WTC11 (cell line): ENCODE data around the gene SP3. TPM values are rescaled to one million over a fixed set of nuclear protein-coding genes. Genes with fewer than 3 reads are reported as not detected.

Experiments
- ATAC-seq: fragments of 200-7000 bp; cut with Tn5 transposase; 2 replicates; pipeline ENCODE4 v1.10.0; 2021; ENCODE audit warnings: mild to moderate bottlenecking, moderate library complexity
- CTCF ChIA-PET: fragments of 300-600 bp; sonication (Branson Sonifier 250); formaldehyde crosslinking; loops from one replicate; lab custom pipeline; 2021; ENCODE audit warnings: antibody characterized with exemption; lab: Charles Lee
- POLR2A ChIA-PET: fragments of 350-600 bp; sonication (Branson Sonifier 250); formaldehyde crosslinking; loops from one replicate; lab custom pipeline; 2021; ENCODE audit warnings: antibody characterized with exemption; lab: Charles Lee
- DNase-seq: peaks from one replicate; pipeline ENCODE4 v3.0.0; 2021; ENCODE audit warnings: low spot score
- H3K27ac Mint-ChIP-seq: 2 replicates; pipeline ENCODE4 v1.8.0; 2021; ENCODE audit warnings: mixed read lengths
- H3K27me3 Mint-ChIP-seq: 2 replicates; pipeline ENCODE4 v1.8.0; 2021; ENCODE audit warnings: low read depth, mild to moderate bottlenecking, moderate library complexity, mixed read lengths
- H3K36me3 Mint-ChIP-seq: 2 replicates; pipeline ENCODE4 v1.8.0; 2021; ENCODE audit warnings: mixed read lengths
- H3K4me1 Mint-ChIP-seq: 2 replicates; pipeline ENCODE4 v1.8.0; 2022; ENCODE audit warnings: mixed read lengths
- H3K4me3 Mint-ChIP-seq: 2 replicates; pipeline ENCODE4 v1.8.0; 2021; ENCODE audit warnings: mild to moderate bottlenecking, moderate library complexity, mixed read lengths
- H3K9me3 Mint-ChIP-seq: 2 replicates; pipeline ENCODE4 v1.8.0; 2021; ENCODE audit warnings: mixed read lengths
- AFF4 ChIP-seq: sonication (generic); formaldehyde crosslinking; IDR thresholded peaks from 2 replicates; pipeline ENCODE4 v1.8.1; 2023; ENCODE audit warnings: mild to moderate bottlenecking, missing genetic modification reagents, borderline replicate concordance
- ARID4B ChIP-seq: sonication (generic); formaldehyde crosslinking; IDR thresholded peaks from 2 replicates; pipeline ENCODE4 v1.8.0; 2023; ENCODE audit warnings: missing genetic modification reagents, mild to moderate bottlenecking, borderline replicate concordance
- ATF6 ChIP-seq: sonication (generic); formaldehyde crosslinking; IDR thresholded peaks from 2 replicates; pipeline ENCODE4 v1.8.1; 2023; ENCODE audit warnings: mild to moderate bottlenecking, missing genetic modification reagents
- CREB1 ChIP-seq: sonication (generic); formaldehyde crosslinking; IDR thresholded peaks from 2 replicates; pipeline ENCODE4 v1.8.0; 2023; ENCODE audit warnings: mild to moderate bottlenecking, missing genetic modification reagents
- CREM ChIP-seq: sonication (generic); formaldehyde crosslinking; IDR thresholded peaks from 2 replicates; pipeline ENCODE4 v1.8.1; 2022; ENCODE audit warnings: mild to moderate bottlenecking, missing genetic modification reagents, moderate library complexity
- E2F5 ChIP-seq: sonication (generic); formaldehyde crosslinking; IDR thresholded peaks from 2 replicates; pipeline ENCODE4 v1.8.1; 2022; ENCODE audit warnings: mild to moderate bottlenecking, moderate library complexity, missing genetic modification reagents
- EMX1 ChIP-seq: fragments of 250-450 bp; sonication (Bioruptor Pico); IDR thresholded peaks from 2 replicates; pipeline ENCODE4 v1.8.0; 2021; ENCODE audit warnings: mild to moderate bottlenecking
- ETV6 ChIP-seq: sonication (generic); formaldehyde crosslinking; IDR thresholded peaks from 2 replicates; pipeline ENCODE4 v1.8.1; 2022; ENCODE audit warnings: mild to moderate bottlenecking, missing genetic modification reagents
- FOXK1 ChIP-seq: sonication (generic); formaldehyde crosslinking; IDR thresholded peaks from 2 replicates; pipeline ENCODE4 v1.8.0; 2022; ENCODE audit warnings: mild to moderate bottlenecking, moderate library complexity, missing genetic modification reagents
- FOXP4 ChIP-seq: sonication (generic); formaldehyde crosslinking; IDR thresholded peaks from 2 replicates; pipeline ENCODE4 v1.8.0; 2022; ENCODE audit warnings: mild to moderate bottlenecking, missing genetic modification reagents
- GABPB1 ChIP-seq: sonication (generic); formaldehyde crosslinking; IDR thresholded peaks from 2 replicates; pipeline ENCODE4 v1.8.1; 2023; ENCODE audit warnings: mild to moderate bottlenecking, missing genetic modification reagents
- HMGA2 ChIP-seq: fragments of 250-450 bp; sonication (Bioruptor Pico); IDR thresholded peaks from 2 replicates; pipeline ENCODE4 v1.4.0; 2021; ENCODE audit warnings: mild to moderate bottlenecking, moderate library complexity
- JAZF1 ChIP-seq: fragments of 250-450 bp; sonication (Bioruptor Pico); IDR thresholded peaks from 2 replicates; pipeline ENCODE4 v1.9.0; 2021; ENCODE audit warnings: moderate library complexity, mild to moderate bottlenecking, inconsistent platforms
- KAT7 ChIP-seq: sonication (generic); formaldehyde crosslinking; IDR thresholded peaks from 2 replicates; pipeline ENCODE4 v1.8.1; 2023; ENCODE audit warnings: missing genetic modification reagents, mild to moderate bottlenecking, borderline replicate concordance
- NR3C1 ChIP-seq: sonication (generic); formaldehyde crosslinking; conservative IDR thresholded peaks from 2 replicates; pipeline ENCODE4 v1.8.1; 2023; ENCODE audit warnings: low read depth, mild to moderate bottlenecking, missing genetic modification reagents
- OVOL2 ChIP-seq: fragments of 250-450 bp; sonication (Bioruptor Pico); IDR thresholded peaks from 2 replicates; pipeline ENCODE4 v1.9.0; 2021; ENCODE audit warnings: mild to moderate bottlenecking, borderline replicate concordance
- SMAD4 ChIP-seq: sonication (generic); formaldehyde crosslinking; IDR thresholded peaks from 2 replicates; pipeline ENCODE4 v1.8.0; 2022; ENCODE audit warnings: mild to moderate bottlenecking, missing genetic modification reagents
- SP1 ChIP-seq: sonication (generic); formaldehyde crosslinking; conservative IDR thresholded peaks from 2 replicates; pipeline ENCODE4 v1.8.1; 2022; ENCODE audit warnings: missing genetic modification reagents
- TEAD1 ChIP-seq: sonication (generic); formaldehyde crosslinking; IDR thresholded peaks from 2 replicates; pipeline ENCODE4 v1.8.0; 2022; ENCODE audit warnings: mild to moderate bottlenecking, missing genetic modification reagents
- ZBTB21 ChIP-seq: sonication (generic); formaldehyde crosslinking; IDR thresholded peaks from 2 replicates; pipeline ENCODE4 v1.8.1; 2023; ENCODE audit warnings: mild to moderate bottlenecking, missing genetic modification reagents, borderline replicate concordance
- ZNF263 ChIP-seq: sonication (generic); formaldehyde crosslinking; IDR thresholded peaks from 2 replicates; pipeline ENCODE4 v1.8.1; 2022; ENCODE audit warnings: low read depth, mild to moderate bottlenecking, moderate library complexity, missing genetic modification reagents
- ZNF396 ChIP-seq: fragments of 250-450 bp; sonication (Bioruptor Pico); IDR thresholded peaks from 2 replicates; pipeline ENCODE4 v1.8.0; 2021; ENCODE audit warnings: mild to moderate bottlenecking, moderate library complexity, borderline replicate concordance
- ZNF416 ChIP-seq: fragments of 250-450 bp; sonication (Bioruptor Pico); IDR thresholded peaks from 2 replicates; pipeline ENCODE4 v1.9.0; 2021; ENCODE audit warnings: mild to moderate bottlenecking, inconsistent platforms
- ZNF423 ChIP-seq: fragments of 250-450 bp; sonication (Bioruptor Pico); IDR thresholded peaks from 2 replicates; pipeline ENCODE4 v2.1.2; 2022; ENCODE audit warnings: mild to moderate bottlenecking, moderate library complexity
- total RNA-seq: library from RNA; stranded (reverse); gene quantifications from 3 replicates; pipeline ENCODE4 v1.2.3, GENCODE V29; 2021

Gene SP3
- total RNA-seq, 1 experiment from 2014 or later: 88.5 TPM

GRCh38 chr2:173963817-173964564 is 1.2 kb downstream of the SP3 start:
- no peak overlapping the region for H3K27ac Mint-ChIP-seq
- peak overlapping the region; percentile 58 for H3K4me3 Mint-ChIP-seq
- CTCF ChIA-PET: interaction anchor here (0.6 to 1.4 kb wide), 3 partner anchors 61 to 390 kb away, joined by 3 to 6 read pairs (median 5); no protein-coding TSS in a partner anchor
- peaks cover 50% of the 10 kb centered on the region for H3K4me1 Mint-ChIP-seq
- H3K27me3 Mint-ChIP-seq: no peaks in the 10 kb centered on the region; the same call in 1 of the 2 replicates
- peak; percentile 71 for ATAC-seq
- H3K9me3 Mint-ChIP-seq: peaks cover 4% of the 10 kb centered on the region; the same call in 1 of the 2 replicates
- POLR2A ChIA-PET: interaction anchor here (0.5 to 0.6 kb wide), 3 partner anchors 40 to 432 kb away, joined by 3 read pairs; no protein-coding TSS in a partner anchor
- peak; percentile 88 for DNase-seq
- peaks cover 28% of the 10 kb centered on the region for H3K36me3 Mint-ChIP-seq
- TF ChIP-seq ZNF396 (CRISPR knock-in tag) (no peak), ATF6 (CRISPR knock-in tag) (no peak), HMGA2 (CRISPR knock-in tag) (no peak), AFF4 (CRISPR knock-in tag) (no peak), E2F5 (CRISPR knock-in tag) (peak; percentile 87; the same call in 1 of the 2 replicates), KAT7 (CRISPR knock-in tag) (peak; percentile 47; the same call in 1 of the 2 replicates), GABPB1 (CRISPR knock-in tag) (peak; percentile 54; the same call in 1 of the 2 replicates), SMAD4 (no peak), ZNF423 (CRISPR knock-in tag) (peak; percentile 46; the same call in 1 of the 2 replicates), ZBTB21 (CRISPR knock-in tag) (no peak), OVOL2 (CRISPR knock-in tag) (no peak), CREM (no peak), SP1 (CRISPR knock-in tag) (peak; percentile 47; the same call in 1 of the 2 replicates), FOXK1 (CRISPR knock-in tag) (peak; percentile 4; the same call in 1 of the 2 replicates), TEAD1 (peak; percentile 56; the same call in 1 of the 2 replicates), ZNF263 (peak; percentile 67; the same call in 1 of the 2 replicates), NR3C1 (CRISPR knock-in tag) (no peak), EMX1 (no peak), ZNF416 (CRISPR knock-in tag) (no peak), JAZF1 (CRISPR knock-in tag) (no peak), ARID4B (no peak), CREB1 (CRISPR knock-in tag) (no peak), FOXP4 (peak; percentile 41; the same call in 1 of the 2 replicates), ETV6 (CRISPR knock-in tag) (peak; percentile 91)
